ENCODE results near the gene PLCH2. TPM values are rescaled to one million over a fixed set of nuclear protein-coding genes. Genes with fewer than 3 reads are reported as not detected.

PLCH2 gene
- total and polyA plus RNA-seq, 9 of the 15 experiments (the other 6 are each of a cell fraction or from before 2014, with no cell fraction given), result 0.16 TPM; not detected in 8

GRCh38 chr1:2525920-2526823 lies 50.1 kb downstream of the PLCH2 start, which contains the start of gene PANK4 (continued):
- TF ChIP-seq ZNF639 (CRISPR knock-in tag; conservative IDR thresholded peaks at IDR 0.05 in 1 of 2, IDR thresholded peaks at IDR 0.05 in 1 of 2) (peak in 1 of 2 experiments; percentile 93; a peak in 2 of 4 replicates), YY1 (IDR thresholded peaks at IDR 0.05; ENCODE audit: borderline replicate concordance in 1 of 3, control insufficient read depth in 1 of 3, extremely low read depth in 1 of 3, insufficient read depth in 3 of 3, insufficient read length in 1 of 3, insufficient replicate concordance in 2 of 3, low read depth in 1 of 3, low read length in 2 of 3) (peak; percentile 90 to 97 (median 95)), MECOM (CRISPR knock-in tag; IDR thresholded peaks at IDR 0.05) (no peak), ADNP (tag; IDR thresholded peaks at IDR 0.05) (no peak), PHF21A (IDR thresholded peaks at IDR 0.05; ENCODE audit: borderline replicate concordance, low read depth) (no peak), PBX2 (CRISPR knock-in tag; IDR thresholded peaks at IDR 0.05; ENCODE audit: low read depth) (no peak), PBX2 (tag; conservative IDR thresholded peaks at IDR 0.05; ENCODE audit: low read depth) (no peak), NR2C2 (CRISPR knock-in tag; IDR thresholded peaks at IDR 0.05) (peak; percentile 64), NR2C2 (tag; IDR thresholded peaks at IDR 0.05) (peak; percentile 91), TRIM28 (IDR thresholded peaks at IDR 0.05) (no peak), HNRNPH1 (optimal IDR thresholded peaks at IDR 0.05; ENCODE audit: low read depth, low read length) (no peak), BRF2 (IDR thresholded peaks at IDR 0.05; ENCODE audit: borderline replicate concordance, insufficient read depth, insufficient read length) (no peak), SRSF7 (optimal IDR thresholded peaks at IDR 0.05; ENCODE audit: low read depth, low read length) (no peak), RREB1 (CRISPR knock-in tag; IDR thresholded peaks at IDR 0.05) (0 out of 2 replicates have a peak, but pooled peaks have one; percentile 37)
